GM19463 (cell line): ENCODE results near the gene CTNNA2.

ENCODE experiments used
- ATAC-seq: cut with Tn5 transposase; IDR thresholded peaks from one replicate; pipeline ENCODE4 v1.9.1; 2021; ENCODE audit warnings: mild to moderate bottlenecking, moderate library complexity; ENCODE audit not compliant: unreplicated experiment

CTNNA2 gene

GRCh38 chr2:80579756-80580155 is 1066.9 kb downstream of the CTNNA2 start:
- ATAC-seq, result no peak

DNA sequence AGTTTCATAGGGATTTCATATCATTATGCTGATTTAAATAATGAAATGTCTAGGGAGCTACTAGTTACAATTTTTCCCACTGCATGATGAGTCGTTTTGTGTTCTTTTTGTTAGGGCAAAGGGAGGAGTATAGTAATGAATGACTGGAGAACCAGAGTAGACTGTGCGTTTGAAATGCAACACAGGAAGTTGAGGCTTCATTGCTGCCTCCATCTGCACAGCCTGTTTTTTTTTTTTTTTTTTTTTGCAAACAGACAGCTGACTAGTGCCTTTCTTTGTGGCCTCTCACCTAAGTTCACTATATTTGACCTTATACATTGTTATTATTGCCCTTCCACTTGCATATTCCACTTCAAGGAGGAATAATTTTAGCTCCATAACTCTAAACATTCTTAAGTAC is 1078.4 kb downstream of the CTNNA2 start:
- ATAC-seq, result no peak

- ATAC-seq, result no peak
These were observed 1079.3 kb downstream of the CTNNA2 start for GRCh38 chr2:80592106-80592505.

DNA sequence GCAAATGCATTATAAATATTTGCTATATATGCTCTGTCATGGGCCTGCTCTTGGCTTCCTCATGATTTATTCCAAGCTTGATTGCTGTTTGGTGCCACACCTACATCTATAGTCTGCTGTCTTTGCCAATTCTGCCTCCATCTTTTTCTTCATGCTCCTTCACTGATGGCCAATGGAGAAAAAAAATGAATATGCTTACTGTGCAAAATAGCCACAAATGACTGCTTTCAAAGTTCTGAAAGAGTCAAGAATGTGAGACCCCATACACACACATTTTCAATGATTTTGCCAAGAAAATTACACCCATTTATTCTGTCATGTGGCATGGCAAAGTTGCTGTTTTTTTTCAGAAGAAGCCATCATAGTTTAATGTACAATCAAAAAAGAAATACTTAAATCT is 1097.3 kb downstream of the CTNNA2 start:
- no peak for ATAC-seq

- no peak for ATAC-seq
These were observed 1108.8 kb downstream of the CTNNA2 start for GRCh38 chr2:80621656-80622055.

DNA sequence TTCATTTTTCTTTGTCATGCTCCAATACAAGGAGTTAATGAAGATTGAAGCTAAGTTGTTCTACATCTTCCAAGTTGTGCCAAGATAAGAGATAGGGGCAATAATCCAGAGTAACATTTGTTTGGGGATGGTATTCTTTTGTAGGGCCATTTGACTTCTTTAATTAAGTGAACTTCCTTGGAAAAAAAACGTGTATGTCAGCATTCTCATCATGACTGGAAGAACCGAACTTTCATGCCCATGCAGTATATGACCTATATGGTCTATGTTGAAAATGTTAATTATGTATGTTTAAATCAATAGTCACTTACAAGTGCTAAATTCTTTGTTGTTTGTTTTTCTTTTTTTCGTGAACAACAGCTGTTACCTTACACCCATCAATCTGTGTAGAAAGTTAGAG is 1111.2 kb downstream of the CTNNA2 start:
- ATAC-seq, result no peak

- ATAC-seq, result no peak
These were observed 1121.7 kb downstream of the CTNNA2 start for GRCh38 chr2:80634590-80634989.

- ATAC-seq, result no peak
These were observed 1125.9 kb downstream of the CTNNA2 start for GRCh38 chr2:80638783-80639182.

- ATAC-seq, result no peak
These were observed 1129.6 kb downstream of the CTNNA2 start for GRCh38 chr2:80642465-80642864.

DNA sequence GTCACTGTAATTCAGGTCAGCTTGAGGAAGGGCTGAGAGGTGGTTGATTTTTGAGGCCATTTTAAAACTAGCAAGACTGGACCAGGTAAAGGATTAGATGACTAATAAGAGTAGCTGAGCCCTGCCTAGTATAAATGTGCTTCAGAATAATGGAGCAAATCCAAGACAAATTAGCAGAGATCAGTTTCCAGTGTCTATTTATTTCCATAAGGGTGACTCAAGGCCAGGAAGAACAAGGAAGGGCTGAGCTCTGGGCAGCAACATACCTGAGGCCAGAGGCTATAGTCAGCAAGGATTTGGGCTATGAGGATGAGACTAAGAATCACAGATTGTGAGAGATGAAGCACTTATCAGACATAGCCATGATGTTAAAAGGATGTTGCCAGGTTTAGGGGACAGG is 1130.7 kb downstream of the CTNNA2 start:
- ATAC-seq, result no peak

DNA sequence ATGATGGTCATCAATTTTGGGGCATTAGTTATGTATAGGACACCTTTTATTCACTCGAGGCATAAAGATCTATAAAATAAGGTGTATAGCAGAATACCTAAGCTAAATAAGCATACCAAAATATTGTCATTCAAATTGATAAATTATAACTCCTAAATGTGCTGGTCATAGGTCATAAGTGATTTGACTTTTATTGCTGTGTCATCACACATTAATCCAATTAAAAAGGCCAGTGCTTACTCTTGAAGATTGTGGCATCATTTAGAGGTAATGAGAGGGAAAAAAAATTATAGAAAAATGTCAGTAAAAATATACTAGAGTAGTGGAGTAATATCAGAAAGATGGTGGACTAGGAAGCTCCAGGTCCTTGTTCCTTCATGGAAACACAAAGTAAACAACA is 1138.6 kb downstream of the CTNNA2 start:
- ATAC-seq, result no peak

GRCh38 chr2:80655265-80655664 is 1142.4 kb downstream of the CTNNA2 start:
- ATAC-seq, result no peak

DNA sequence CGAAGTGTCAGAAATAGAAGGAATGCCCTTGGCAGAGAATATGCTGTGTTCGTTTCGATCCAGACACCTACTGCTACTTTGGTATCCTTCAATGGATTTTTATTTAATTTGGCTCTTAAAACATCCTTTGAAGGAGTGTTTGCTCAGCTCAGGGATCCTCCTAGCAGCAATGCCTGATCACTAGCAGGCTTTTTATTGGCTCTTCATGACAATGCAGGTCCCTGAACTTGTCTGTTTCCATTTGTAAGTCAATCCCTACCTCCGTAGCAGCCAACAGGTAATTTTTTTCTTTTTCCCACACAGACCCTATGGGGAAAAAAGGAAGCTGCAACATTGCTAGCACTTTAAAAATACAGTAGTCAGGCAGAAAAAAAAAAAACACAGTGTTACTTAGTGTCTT is 1157.9 kb downstream of the CTNNA2 start:
- no peak for ATAC-seq

DNA sequence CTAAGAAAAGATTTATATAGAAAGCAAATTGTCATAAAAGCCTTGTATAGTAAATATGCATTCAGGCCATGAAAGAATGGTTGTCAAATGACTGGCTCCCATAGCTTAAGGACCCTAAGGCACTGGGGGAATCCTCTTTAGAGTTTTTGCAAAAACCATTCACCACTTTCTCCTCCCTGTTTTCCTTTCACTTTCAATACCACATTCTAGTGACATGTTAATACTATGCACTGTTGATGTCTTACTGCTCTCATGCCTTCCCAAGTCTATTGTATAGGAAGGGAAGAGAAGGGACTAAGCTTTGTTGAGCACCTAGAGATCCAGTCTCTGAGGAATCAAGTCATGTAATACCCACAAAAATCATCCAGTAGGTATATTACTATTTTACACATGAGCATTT is 1174.7 kb downstream of the CTNNA2 start:
- ATAC-seq, result no peak

DNA sequence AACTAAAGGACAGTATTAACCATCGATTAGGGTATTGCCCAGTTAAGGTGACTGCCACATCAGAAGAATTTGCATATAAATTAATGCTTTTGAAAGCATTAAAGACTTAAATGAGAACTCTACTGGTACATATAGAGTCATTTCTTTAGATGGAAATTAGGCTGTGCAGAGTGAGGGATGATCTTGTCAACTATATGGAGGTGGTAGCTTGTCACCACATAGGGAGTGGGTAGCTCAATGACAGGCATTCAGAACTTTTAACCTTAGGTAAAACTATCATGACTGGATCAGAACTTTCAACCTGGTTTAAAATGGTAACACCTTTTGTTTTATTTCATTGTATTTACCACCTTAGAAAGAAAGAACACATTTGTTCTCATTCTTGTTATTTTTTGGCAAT is 1176.3 kb downstream of the CTNNA2 start:
- no peak for ATAC-seq
